Stimulated activated CD4-positive, alpha-beta T cell treated with anti-CD3 and anti-CD28 coated beads, Interleukin-4, amount 100 ng/mL, for 24 hours (primary cell): ENCODE measurements around the gene KRTAP10-3.

Experiments used
- DNase-seq: peaks from one replicate; pipeline ENCODE4 v3.0.0-alpha.2; 2020

The KRTAP10-3 gene

DNA sequence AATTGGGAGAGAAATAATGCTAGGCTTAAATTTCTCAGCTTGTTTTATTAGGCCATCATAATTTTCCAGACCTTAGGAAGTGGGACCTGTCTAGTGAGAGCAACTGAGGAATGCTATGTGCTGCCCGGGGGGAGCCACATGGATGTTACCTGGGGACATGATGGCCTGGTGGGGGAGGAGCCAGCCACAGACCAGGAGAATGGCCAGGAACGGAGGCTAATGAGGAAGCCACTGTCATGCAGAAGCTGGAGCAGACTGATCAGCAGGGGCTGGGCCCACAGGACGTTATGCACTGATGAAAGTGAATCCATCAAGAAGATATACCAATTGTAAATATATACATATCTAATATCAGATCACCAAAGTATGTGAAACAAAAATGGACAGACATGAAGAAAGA, 14.0 kb downstream of the KRTAP10-3 start:
- DNase-seq, result no peak

GRCh38 chr21:44542716-44543115, 15.9 kb downstream of the KRTAP10-3 start:
- no peak for DNase-seq

DNA sequence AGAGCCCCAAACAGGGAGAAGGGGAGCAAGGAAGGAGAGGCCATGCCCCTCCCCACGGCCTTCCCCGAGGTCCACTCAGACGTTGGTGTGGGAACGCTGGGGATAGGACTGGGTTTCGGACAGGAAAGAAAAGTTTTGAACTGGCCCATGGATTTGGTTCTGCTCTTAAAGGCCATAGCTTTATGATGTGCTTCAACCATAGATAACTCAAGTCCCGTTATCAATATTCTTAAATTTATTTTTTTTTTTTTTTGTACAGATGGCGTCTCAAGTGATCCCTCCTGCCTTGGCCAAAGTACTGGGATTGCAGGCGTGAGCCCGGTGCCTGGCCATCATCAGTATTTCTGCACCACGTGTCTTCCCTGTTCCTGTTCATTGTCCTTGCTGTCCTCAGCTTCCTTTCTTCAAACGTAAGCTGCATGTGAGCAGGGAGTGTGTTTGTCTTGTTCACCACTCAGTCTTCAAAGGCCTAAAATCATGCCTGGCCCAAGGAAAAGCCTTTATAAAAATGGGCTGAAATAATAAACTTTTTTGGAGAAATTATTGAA, 17.8 kb downstream of the KRTAP10-3 start:
- DNase-seq, result no peak

DNA sequence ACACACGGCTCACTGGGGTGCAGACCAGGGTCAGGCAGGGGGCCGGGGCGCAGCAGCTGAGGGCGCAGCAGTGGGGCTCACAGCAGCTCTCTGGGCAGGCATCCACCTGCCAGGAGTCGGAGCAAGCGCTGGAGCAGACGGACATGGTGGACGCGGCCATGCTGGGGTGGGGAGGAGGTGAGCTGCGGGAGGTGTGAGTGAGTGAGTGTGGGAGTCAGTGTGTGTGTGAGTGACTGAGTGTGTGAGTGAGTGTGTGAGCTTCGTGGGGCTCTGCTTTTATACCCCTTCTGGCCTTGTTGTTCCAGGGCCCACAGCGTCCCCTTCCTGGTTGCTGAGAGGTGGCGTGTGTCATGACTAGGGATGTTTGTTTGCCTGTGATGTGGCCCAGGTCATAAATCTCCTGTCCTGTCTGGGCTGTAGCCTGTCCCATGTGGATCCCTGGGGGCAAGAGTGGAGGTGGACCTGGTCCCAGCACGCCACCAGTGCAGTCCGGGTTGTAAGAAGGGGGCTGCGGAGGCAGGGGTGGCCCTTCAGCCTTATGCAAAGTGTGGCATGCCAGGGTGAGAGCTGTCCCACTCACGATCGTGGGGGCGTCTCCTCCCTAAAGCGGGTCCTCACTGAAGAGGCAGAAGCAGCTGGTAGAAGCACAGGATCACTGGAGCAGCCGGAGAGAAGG, 18.5 kb downstream of the KRTAP10-3 start, which contains the start of gene KRTAP10-1:
KRTAP10-1 (minus strand) TSS at position 205 of the 676 bp plus-strand sequence; CDS start at position 160, 45 bp downstream.
- DNase-seq, result no peak

- DNase-seq, result no peak
These were observed 19.5 kb downstream of the KRTAP10-3 start for GRCh38 chr21:44539046-44539445.

- peak; percentile 2 for DNase-seq
These were observed 20.4 kb downstream of the KRTAP10-3 start for GRCh38 chr21:44537930-44538911.

- no peak for DNase-seq
These were observed 22.6 kb downstream of the KRTAP10-3 start for GRCh38 chr21:44535963-44536362.

DNA sequence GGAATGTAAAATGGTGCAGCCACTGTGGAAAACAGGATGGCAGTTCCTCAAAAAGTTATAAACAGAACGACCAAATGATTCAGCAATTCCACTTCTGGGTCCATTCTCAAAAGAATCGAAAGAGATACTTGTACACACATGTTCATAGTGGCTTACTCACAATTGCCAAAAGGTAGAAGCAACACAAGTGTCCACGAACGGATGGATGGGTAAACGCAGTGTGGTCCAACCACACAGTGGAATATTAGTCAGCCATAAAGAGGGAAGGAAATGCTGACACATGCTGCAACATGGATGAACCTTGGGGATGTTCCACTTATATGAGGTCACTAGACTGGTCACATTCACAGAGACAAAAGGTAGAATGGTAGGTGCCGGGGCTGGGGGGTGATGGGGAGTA, 23.9 kb downstream of the KRTAP10-3 start:
- DNase-seq, result no peak

DNA sequence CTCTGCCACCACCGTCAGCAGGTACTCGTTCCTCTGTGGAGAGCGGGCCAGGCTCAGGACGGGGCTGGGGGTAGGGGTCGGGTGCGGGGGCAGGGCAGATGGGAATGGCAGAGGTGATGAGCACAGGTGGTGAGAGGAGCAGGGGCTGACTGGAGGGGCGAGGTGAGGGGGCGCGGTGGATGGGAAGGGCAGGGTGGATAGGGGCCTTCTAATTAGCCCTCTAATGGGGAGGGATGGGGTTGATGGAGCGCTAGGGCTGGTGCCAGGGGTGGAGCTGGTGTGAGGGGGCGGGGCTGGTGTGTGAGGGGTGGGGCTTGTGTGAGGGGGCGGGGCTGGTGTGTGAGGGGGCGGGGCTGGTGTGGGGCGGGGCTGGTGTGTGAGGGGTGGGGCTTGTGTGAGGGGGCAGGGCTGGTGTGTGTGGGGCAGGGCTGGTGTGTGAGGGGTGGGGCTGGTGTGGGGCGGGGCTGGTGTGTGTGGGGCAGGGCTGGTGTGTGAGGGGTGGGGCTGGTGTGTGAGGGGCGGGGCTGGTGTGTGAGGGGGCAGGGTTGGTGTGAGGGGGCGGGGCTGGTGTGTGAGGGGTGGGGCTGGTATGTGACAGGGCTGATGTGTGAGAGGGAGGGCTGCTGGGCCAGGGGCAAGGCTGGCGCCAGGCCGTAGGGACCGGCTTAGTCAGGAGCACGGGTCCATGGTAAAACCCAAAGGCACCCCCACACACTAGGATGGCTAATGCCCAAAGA, 24.5 kb downstream of the KRTAP10-3 start:
- DNase-seq, result no peak

- no peak for DNase-seq
These were observed 25.3 kb downstream of the KRTAP10-3 start for GRCh38 chr21:44533121-44533890.

DNA sequence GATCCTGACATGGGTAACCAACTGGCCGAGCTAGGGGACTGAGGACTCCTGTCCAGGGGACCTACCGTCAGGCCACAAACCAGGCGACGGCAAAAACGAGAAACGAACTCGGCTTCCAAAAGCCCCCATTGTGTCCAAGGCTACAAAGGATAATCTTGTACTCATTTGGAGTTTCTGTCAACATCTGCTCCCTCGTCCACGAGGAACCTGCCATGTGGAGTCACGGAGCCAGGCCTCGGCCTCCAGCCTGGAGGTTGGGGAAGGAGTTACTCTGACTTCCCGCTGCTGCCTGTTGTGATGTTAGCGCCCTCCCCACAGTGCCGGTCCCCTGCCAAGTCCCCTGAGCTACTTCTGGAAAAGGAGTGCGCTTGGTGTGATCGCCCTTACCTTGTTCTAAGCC, 25.9 kb downstream of the KRTAP10-3 start:
- DNase-seq, result no peak

GRCh38 chr21:44531606-44532564, 26.7 kb downstream of the KRTAP10-3 start:
- DNase-seq, result no peak

DNA sequence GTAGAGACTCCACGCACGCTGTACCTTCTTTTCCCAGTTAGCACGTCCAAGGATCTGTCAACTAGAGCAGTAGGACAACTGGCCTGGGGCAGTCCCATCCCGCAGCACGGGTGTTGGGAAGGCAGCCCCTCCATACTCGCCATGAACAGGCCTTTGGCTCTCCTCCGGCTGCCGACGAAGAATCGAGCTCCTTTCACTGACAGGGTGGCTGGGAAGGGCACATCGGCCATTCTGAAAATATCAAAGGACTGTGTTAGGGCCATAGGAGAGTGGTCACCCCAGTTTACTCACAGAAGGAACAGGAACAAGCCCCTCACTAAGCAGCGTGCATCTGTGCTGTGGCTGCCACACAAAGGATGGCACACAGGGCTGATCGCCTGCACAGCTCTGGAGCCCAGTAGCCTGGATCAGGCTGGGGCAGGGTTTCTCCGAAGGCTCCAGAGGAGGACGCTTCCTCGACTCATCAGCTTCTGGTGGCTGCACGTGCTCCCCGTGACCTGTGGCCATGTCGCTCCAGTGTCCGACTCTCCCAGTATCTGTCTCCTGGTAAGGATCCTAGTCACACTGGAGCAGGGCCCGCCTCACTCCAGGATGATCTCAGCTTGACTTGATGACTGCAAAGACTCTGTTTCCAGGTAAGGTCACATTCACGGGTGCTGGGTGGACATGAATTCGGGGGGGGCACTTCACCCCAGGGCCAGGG, 27.5 kb downstream of the KRTAP10-3 start:
- no peak for DNase-seq

- DNase-seq, result no peak
These were observed 28.2 kb downstream of the KRTAP10-3 start for GRCh38 chr21:44530221-44530902.

DNA sequence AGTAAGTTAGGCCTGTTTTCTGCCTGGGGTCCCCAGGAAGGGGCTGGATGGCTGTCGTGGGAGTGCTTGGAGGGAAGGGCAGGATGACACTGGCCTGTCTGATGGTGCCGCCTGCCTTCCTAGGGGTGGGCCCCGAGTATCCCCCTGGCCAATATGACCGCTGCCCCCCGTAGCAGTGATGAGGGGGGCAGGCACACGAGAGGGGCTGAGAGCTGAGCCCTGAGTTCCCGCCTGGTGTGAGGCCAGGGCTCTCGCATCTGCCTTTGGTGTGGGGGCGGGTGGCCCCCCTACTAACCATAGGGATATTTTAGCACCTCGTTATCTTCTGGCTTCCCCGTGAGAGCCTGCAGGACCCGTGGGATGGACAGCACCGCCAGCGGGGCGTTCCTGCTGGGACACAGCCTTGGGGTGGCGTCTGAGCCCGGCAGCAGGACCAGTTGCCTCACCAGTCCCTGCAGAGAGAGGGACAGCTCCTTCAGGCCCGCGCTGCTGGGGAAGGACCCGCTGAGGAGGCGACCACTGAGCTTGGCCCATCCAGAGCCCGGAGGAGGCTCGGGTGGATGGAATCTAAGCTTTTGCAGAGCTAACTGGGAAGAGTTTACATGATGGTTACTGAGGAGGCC, 29.0 kb downstream of the KRTAP10-3 start:
- no peak for DNase-seq

DNA sequence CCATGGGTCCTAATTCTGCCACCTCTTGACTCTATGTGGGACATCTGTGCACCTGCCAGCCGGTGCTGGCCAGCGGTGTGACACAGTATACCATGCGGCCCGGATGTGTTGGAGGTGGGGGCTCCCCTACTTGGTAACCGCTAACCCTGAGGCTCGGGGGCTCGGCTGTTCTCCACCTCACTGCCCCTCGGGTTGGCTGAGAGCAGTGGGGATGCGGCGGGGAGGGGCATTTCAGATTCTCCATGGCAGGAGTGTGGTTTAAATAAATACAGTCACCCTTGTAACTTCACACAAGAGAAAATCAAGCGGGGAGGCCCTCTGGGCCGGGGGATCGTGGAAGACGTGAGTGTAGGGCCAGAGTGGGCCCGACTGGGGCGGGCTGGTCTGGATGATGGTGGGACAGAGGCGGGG, 29.6 kb downstream of the KRTAP10-3 start:
- DNase-seq, result no peak

DNA sequence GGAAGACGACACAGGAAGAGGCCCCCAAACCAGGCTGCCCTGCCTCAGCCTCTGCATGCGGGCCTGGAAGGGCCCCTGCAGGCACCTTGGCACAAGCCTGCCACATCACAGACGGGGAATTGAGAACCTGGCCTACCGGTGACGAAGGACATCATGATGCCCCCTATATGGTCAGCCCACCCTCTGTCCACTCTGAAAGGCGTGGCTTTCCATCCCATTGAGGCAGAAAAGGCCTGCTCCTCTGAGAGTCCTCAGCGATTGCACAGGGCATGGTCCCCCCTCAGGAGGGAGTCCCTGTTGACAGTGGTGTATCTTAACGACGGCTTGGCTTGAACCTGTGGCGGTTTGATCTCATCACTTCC, 30.0 kb downstream of the KRTAP10-3 start:
- DNase-seq, result no peak

- no peak for DNase-seq
These were observed 30.5 kb downstream of the KRTAP10-3 start for GRCh38 chr21:44527983-44528633.
